Activated CD8-positive, alpha-beta memory T cell treated with anti-CD3 and anti-CD28 coated beads, Interleukin-2, amount 50 U/mL, for 1 hour (primary cell): ENCODE measurements around the gene GALNT9.
"Not testable (repeated sequence)": the region's sequence is repeated elsewhere in the genome, so short reads cannot be mapped to it uniquely, and the experiment has no call there.

ENCODE experiments used
- DNase-seq: peaks from one replicate; pipeline ENCODE4 v3.0.0-alpha.2; 2020; ENCODE audit errors: extremely low read depth

GALNT9 gene

GRCh38 chr12:132265056-132265800 lies 64.2 kb downstream of the GALNT9 start:
- DNase-seq = no peak

- DNase-seq = no peak
Observed at GRCh38 chr12:132264086-132265010, 65.0 kb downstream of the GALNT9 start.

- DNase-seq = no peak
Observed at GRCh38 chr12:132263451-132264049, 65.8 kb downstream of the GALNT9 start.

GRCh38 chr12:132263061-132263360 lies 66.4 kb downstream of the GALNT9 start:
- DNase-seq = no peak

- DNase-seq = no peak
Observed at GRCh38 chr12:132262256-132263060, 66.9 kb downstream of the GALNT9 start.

GRCh38 chr12:132261328-132262138 lies 67.9 kb downstream of the GALNT9 start:
- DNase-seq = no peak

GRCh38 chr12:132260721-132261120 lies 68.7 kb downstream of the GALNT9 start:
- no peak for DNase-seq

- DNase-seq = no peak
Observed at GRCh38 chr12:132259872-132260695, 69.3 kb downstream of the GALNT9 start.

GRCh38 chr12:132259364-132259871 lies 70.0 kb downstream of the GALNT9 start:
- DNase-seq = no peak

- DNase-seq = no peak
Observed at GRCh38 chr12:132258543-132258942, 70.8 kb downstream of the GALNT9 start.

- no peak for DNase-seq
Observed at GRCh38 chr12:132257955-132258490, 71.4 kb downstream of the GALNT9 start.

- no peak for DNase-seq
Observed at GRCh38 chr12:132257206-132257954, 72.0 kb downstream of the GALNT9 start.

- no peak for DNase-seq
Observed at GRCh38 chr12:132256646-132257045, 72.7 kb downstream of the GALNT9 start.

GRCh38 chr12:132255642-132256041 lies 73.7 kb downstream of the GALNT9 start:
- no peak for DNase-seq

- DNase-seq = no peak
Observed at GRCh38 chr12:132253698-132254480, 75.5 kb downstream of the GALNT9 start.

- not testable (repeated sequence) for DNase-seq
Observed at GRCh38 chr12:132252981-132253380, 76.4 kb downstream of the GALNT9 start.

- DNase-seq = no peak
Observed at GRCh38 chr12:132251741-132252490, 77.5 kb downstream of the GALNT9 start.
